KMS-11 (cell line): ENCODE data around the gene PPP1R12B.
"Not testable (repeated sequence)": the region's sequence is repeated elsewhere in the genome, so short reads cannot be mapped to it uniquely, and the experiment has no call there.

ENCODE experiments used
- H2AFZ ChIP-seq: fragments of 200-600 bp; sonication (generic); 2 replicates; pipeline ENCODE4 v1.6.1; 2016; ENCODE audit warnings: antibody characterized with exemption, mixed run types, low read depth
- H3K27ac ChIP-seq: fragments of 200-600 bp; sonication (generic); 2 replicates; pipeline ENCODE4 v1.6.1; 2016; ENCODE audit warnings: mild to moderate bottlenecking, mixed run types
- H3K27me3 ChIP-seq: fragments of 200-600 bp; sonication (generic); 2 replicates; pipeline ENCODE4 v1.6.1; 2017; ENCODE audit warnings: mild to moderate bottlenecking, low read depth, mixed run types, moderate library complexity; ENCODE audit not compliant: insufficient read depth
- H3K36me3 ChIP-seq: fragments of 200-600 bp; sonication (generic); 2 replicates; pipeline ENCODE4 v1.6.1; 2017; ENCODE audit warnings: mild to moderate bottlenecking, mixed run types; ENCODE audit not compliant: insufficient read depth
- H3K4me1 ChIP-seq: fragments of 200-600 bp; sonication (generic); 2 replicates; pipeline ENCODE4 v1.6.1; 2016; ENCODE audit warnings: mild to moderate bottlenecking, low read depth, mixed run types; ENCODE audit not compliant: poor library complexity, severe bottlenecking
- H3K4me2 ChIP-seq: fragments of 200-600 bp; sonication (generic); 2 replicates; pipeline ENCODE4 v1.7.0; 2016; ENCODE audit warnings: mild to moderate bottlenecking, mixed run types
- H3K4me3 ChIP-seq: fragments of 200-600 bp; sonication (generic); IDR thresholded peaks from 2 replicates; pipeline ENCODE4 v1.6.1; 2017; ENCODE audit warnings: low read depth, low read length, mixed read lengths; ENCODE audit not compliant: insufficient read depth
- H3K79me2 ChIP-seq: fragments of 200-600 bp; sonication (generic); 2 replicates; pipeline ENCODE4 v1.6.1; 2016; ENCODE audit warnings: low read depth, mixed run types; ENCODE audit not compliant: insufficient read depth
- H3K9ac ChIP-seq: fragments of 200-600 bp; sonication (generic); 2 replicates; pipeline ENCODE4 v1.6.1; 2016; ENCODE audit warnings: mild to moderate bottlenecking, mixed run types
- H4K20me1 ChIP-seq: fragments of 200-600 bp; sonication (generic); 2 replicates; pipeline ENCODE4 v1.6.1; 2016; ENCODE audit warnings: mild to moderate bottlenecking, mixed run types; ENCODE audit not compliant: insufficient read depth
- TF ChIP-seq, protein P1 (sequence below): fragments of 200-600 bp; sonication (generic); conservative IDR thresholded peaks from 2 replicates; pipeline ENCODE4 v1.6.1; 2017; ENCODE audit warnings: low read depth, mild to moderate bottlenecking, antibody characterized with exemption, low read length, moderate library complexity, mixed read lengths

PPP1R12B gene

DNA sequence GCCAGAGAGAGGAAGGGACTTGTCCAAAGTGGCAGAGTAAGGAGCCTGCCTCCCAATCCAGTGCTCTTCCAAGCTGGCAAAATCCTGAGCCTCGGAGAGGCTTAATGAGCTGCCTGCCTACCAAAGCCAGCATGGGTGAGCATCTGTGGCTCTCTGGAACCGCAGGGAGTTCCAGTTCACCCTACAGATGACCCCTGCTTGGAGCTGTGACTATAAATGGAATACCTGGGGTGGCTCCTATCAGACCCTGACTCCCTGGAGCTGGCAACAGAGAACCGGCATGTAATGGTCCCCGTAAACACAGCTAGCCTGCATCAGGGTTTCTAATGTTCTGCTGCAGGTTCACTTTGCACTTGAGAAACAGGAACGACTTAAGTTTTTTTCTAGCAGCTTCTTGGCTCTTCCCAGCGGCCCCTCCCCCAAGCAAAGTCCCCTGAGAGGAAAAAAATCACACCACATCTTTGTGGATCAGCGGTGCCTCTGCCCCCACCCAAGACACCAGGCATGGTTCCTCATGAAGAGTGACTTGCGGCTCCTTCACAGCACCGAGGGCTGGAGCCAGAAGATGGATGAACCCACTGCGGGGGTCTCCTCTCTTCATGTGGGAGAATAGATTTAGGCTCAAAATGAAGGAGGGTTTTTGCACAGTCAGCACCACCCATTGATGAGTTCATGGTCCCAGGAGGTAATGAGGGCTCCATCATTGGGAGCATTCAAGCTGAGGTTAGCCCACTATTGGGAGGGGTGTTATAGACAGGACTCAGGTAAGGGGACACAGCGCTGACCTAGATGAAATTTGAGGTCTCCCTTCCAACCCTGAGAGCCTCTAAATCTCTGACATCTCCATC, 282.8 kb downstream of the PPP1R12B start:
- no peak overlapping the region for H3K4me2 ChIP-seq
- peaks cover 27% of the 10 kb centered on the region; the same call in 1 of the 2 replicates for H3K27me3 ChIP-seq
- no peak overlapping the region for H3K27ac ChIP-seq
- no peak overlapping the region for H2AFZ ChIP-seq
- peaks cover 15% of the 10 kb centered on the region for H3K4me1 ChIP-seq
- H3K36me3 ChIP-seq: no peaks in the 10 kb centered on the region
- no peak overlapping the region for H3K4me3 ChIP-seq
- H3K79me2 ChIP-seq: no peaks in the 10 kb centered on the region
- H3K9ac ChIP-seq: no peak overlapping the region
- TF ChIP-seq, protein P1, sequence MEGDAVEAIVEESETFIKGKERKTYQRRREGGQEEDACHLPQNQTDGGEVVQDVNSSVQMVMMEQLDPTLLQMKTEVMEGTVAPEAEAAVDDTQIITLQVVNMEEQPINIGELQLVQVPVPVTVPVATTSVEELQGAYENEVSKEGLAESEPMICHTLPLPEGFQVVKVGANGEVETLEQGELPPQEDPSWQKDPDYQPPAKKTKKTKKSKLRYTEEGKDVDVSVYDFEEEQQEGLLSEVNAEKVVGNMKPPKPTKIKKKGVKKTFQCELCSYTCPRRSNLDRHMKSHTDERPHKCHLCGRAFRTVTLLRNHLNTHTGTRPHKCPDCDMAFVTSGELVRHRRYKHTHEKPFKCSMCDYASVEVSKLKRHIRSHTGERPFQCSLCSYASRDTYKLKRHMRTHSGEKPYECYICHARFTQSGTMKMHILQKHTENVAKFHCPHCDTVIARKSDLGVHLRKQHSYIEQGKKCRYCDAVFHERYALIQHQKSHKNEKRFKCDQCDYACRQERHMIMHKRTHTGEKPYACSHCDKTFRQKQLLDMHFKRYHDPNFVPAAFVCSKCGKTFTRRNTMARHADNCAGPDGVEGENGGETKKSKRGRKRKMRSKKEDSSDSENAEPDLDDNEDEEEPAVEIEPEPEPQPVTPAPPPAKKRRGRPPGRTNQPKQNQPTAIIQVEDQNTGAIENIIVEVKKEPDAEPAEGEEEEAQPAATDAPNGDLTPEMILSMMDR: no peak
- no peaks in the 10 kb centered on the region for H4K20me1 ChIP-seq

DNA sequence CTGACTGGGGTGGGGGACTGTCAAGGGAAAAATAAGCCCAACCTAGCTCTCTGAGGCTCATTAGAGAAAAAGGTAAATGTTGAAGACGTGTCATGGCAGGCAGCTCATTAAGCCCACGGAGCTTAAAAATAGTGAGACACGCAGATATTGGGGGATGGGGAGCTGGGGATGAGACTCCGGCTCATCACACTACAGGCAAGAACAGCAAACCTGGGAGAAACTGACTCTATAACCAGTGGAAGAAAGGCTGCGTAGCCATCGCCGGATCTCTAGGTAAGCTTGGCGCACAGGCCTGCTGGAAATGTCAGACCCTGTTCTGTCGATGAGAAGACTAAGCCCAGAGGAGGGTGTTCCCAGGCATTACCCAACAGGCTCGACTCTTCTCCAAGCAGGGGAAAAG, 283.7 kb downstream of the PPP1R12B start:
- peaks cover 15% of the 10 kb centered on the region for H3K4me1 ChIP-seq
- no peaks in the 10 kb centered on the region for H3K79me2 ChIP-seq
- no peak overlapping the region for H3K27ac ChIP-seq
- no peak overlapping the region for H3K4me2 ChIP-seq
- no peak overlapping the region for H3K4me3 ChIP-seq
- H4K20me1 ChIP-seq: no peaks in the 10 kb centered on the region
- H2AFZ ChIP-seq: no peak overlapping the region
- H3K36me3 ChIP-seq: no peaks in the 10 kb centered on the region
- TF ChIP-seq, protein P1: no peak
- no peak overlapping the region for H3K9ac ChIP-seq
- peaks cover 24% of the 10 kb centered on the region; the same call in 1 of the 2 replicates for H3K27me3 ChIP-seq

DNA sequence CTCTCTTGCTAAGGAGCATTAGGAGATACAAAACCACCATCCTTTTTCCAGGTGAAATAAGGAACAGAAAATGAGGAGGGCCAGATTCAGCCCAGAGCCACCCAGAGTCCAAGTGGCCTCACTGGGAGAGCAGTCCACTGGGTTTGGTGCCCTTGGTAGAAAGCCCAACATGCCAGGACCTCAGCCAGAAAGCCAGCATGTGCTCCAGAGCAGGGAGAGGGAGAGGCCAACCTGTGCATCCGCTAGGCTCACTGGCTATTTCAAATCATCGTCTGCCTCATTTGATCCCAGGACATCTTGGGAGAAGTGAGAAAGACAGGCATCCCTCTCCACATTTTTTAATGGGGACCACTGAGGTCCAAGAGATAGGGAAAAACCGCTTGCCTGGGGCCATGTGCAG, 287.7 kb downstream of the PPP1R12B start:
- not testable (repeated sequence) for H4K20me1 ChIP-seq, H3K36me3 ChIP-seq, H2AFZ ChIP-seq, H3K4me2 ChIP-seq, H3K4me3 ChIP-seq, H3K9ac ChIP-seq, H3K4me1 ChIP-seq, H3K27ac ChIP-seq, H3K79me2 ChIP-seq
- peaks cover 27% of the 10 kb centered on the region for H3K27me3 ChIP-seq

DNA sequence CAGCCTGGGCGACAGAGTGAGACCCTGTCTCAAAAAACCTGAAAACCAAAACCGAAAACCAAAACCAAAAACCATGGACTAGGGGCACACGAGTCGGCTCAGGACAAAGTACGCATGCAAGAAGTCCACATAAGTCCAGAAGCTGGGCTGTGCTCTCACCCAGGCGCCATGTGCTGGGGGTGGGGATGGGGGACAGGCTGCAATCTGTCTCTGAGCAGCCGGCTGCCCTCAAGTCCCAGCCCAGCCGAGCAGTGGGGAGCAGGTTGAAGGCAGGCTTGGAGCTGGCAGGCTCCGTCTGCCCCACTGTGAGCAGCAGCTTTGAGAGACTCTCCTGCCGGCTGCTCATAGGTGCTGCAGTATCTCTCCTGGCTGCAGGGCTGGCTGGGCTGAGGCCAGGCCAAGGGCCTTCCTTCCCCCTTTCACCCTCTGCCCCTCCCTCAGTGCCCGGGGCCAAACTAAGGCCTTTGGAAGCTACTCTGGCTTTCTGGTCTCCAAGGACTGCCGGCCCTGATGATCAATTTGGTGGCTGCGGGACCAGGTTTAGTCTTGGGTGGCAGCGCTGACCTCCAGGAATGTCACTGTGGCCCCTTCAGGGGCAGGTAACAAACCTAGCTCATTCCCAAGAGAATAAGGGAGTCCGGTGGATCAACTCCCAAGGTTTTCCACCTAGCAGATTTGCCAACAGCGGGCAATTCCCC, 289.0 kb downstream of the PPP1R12B start:
- H3K9ac ChIP-seq, H3K4me3 ChIP-seq: not testable (repeated sequence)

DNA sequence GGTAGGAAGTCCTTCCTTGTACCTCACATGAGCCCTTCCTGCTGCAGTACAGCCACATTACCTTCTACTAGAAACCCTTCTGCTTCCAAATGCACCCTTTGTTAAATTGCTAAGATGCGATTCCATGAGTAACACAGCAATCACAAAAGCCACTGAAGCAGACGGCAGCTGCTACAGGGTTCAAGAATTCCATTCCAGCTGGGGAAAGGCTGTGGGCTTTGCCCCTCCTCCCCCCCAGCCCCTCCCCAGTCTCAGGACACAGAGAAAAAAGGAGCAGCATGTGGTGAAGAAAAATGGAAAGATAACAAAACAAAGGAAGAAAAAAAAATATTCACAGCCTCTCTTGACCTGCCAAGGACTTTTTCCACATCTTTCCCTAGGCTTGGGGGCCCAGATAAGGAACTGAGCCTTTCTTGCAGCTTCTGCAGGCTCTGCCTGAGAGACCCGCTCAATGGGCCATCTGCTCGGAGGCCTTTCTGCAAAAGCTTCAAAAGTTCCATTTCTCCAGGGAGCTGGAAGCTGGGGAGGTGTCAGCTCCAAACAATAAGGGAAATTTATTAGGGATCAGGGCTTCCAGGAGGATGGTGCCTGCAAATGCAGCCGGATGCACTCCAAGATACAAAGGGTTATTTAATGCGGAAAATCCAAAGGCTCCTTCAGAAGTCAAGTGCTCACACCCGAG, 289.7 kb downstream of the PPP1R12B start:
- no peak overlapping the region for H2AFZ ChIP-seq
- H3K36me3 ChIP-seq: no peaks in the 10 kb centered on the region
- H3K4me1 ChIP-seq: no peaks in the 10 kb centered on the region
- no peak overlapping the region for H3K4me3 ChIP-seq
- H3K27me3 ChIP-seq: peaks cover 25% of the 10 kb centered on the region
- H3K4me2 ChIP-seq: no peak overlapping the region
- H3K9ac ChIP-seq: no peak overlapping the region
- no peaks in the 10 kb centered on the region for H3K79me2 ChIP-seq
- no peaks in the 10 kb centered on the region for H4K20me1 ChIP-seq
- H3K27ac ChIP-seq: no peak overlapping the region
- TF ChIP-seq, protein P1: no peak

More for the DNA sequence above, 289.0 kb downstream of the PPP1R12B start:
- not testable (repeated sequence) for H3K4me1 ChIP-seq, H3K27ac ChIP-seq, H3K36me3 ChIP-seq, H4K20me1 ChIP-seq, H2AFZ ChIP-seq, H3K4me2 ChIP-seq, H3K79me2 ChIP-seq
- H3K27me3 ChIP-seq: peaks cover 23% of the 10 kb centered on the region

DNA sequence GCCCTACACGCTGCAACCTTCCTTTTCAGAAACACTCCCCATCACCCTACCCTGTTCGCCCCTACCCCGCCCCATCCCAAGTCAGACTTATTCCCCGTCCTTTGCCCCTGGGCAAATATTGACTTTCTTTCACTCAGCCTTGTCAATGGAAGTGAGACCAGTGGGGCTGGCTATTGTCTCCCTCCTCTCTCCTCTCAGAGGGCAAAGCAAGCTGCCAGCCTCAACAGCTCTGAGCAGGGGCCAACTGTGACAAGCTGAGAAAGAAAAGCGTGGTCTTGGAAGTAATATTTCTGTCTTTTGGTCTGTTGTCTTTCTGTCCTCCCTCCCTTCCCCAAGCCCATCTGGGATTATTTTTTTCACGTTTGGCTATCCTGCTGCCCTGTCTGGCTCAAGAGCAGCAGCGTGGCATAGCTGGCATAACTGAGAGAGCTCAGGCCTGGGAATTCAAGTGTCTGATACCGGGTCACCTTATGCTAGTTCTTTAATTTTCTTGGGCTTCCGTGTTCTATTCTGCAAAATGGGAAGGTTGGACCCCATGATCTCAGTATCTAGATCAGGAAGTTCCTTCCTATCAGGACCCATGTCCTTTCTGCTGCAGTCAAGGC, 290.3 kb downstream of the PPP1R12B start:
- not testable (repeated sequence) for H3K36me3 ChIP-seq, H4K20me1 ChIP-seq, H2AFZ ChIP-seq, H3K9ac ChIP-seq, H3K4me2 ChIP-seq, H3K4me3 ChIP-seq, H3K79me2 ChIP-seq, H3K27ac ChIP-seq, H3K4me1 ChIP-seq
- peaks cover 26% of the 10 kb centered on the region for H3K27me3 ChIP-seq
